Adrenal gland (tissue), 12 donors: ENCODE measurements around the gene IL20. TPM values are rescaled to one million over a fixed set of nuclear protein-coding genes. Genes with fewer than 3 reads are reported as not detected.

Source experiments
- DNase-seq, 7 donors: peaks; one replicate each; pipeline ENCODE4 v3.0.0-alpha.2; 2019 to 2020
- H3K27ac ChIP-seq, 5 donors: fragments of 200-600 bp; sonication (generic) in 4 of 5; 1 replicate in 3 of 5; 2 replicates in 2 of 5; pipeline versions ENCODE4 v1.5.1 to v1.8.0; 2016 to 2020; ENCODE audit warnings: mild to moderate bottlenecking in 1 of 5
- H3K27me3 ChIP-seq: fragments of 200-600 bp; 2 replicates; pipeline ENCODE4 v1.8.0; 2021
- H3K36me3 ChIP-seq, 2 donors: fragments of 200-600 bp; replicated peaks in 1 of 2; 1 replicate in 1 of 2; 2 replicates in 1 of 2; pipeline versions ENCODE4 v1.5.1 to v1.8.0; 2018 to 2022
- H3K4me1 ChIP-seq, 2 donors: fragments of 200-600 bp; replicated peaks in 1 of 2; 1 replicate in 1 of 2; 2 replicates in 1 of 2; pipeline versions ENCODE4 v1.5.1 to v1.8.0; 2018 to 2021
- H3K4me3 ChIP-seq, 4 donors: fragments of 200-600 bp; sonication (generic) in 3 of 4; one replicate each; pipeline ENCODE4 v1.5.1; 2016 to 2018
- H3K9me3 ChIP-seq, 3 donors: fragments of 200-600 bp; sonication (generic) in 1 of 3; replicated peaks in 1 of 3; 1 replicate in 2 of 3; 2 replicates in 1 of 3; pipeline versions ENCODE4 v1.5.1 to v1.8.0; 2016 to 2021
- CTCF ChIP-seq, 6 experiments: fragments of 450-650 bp in 4 of 6; fragments of 200-600 bp in 2 of 6; sonication (generic) in 1 of 6; IDR thresholded peaks; 1 replicate in 5 of 6; 2 replicates in 1 of 6; pipeline versions ENCODE4 v1.5.1 to v1.8.0; 2016 to 2021; ENCODE audit warnings: antibody characterized with exemption in 6 of 6, mild to moderate bottlenecking in 2 of 6, moderate library complexity in 1 of 6
- POLR2A ChIP-seq, 2 donors: fragments of 450-650 bp; IDR thresholded peaks; one replicate each; pipeline ENCODE4 v1.6.1; 2017; ENCODE audit warnings: antibody characterized with exemption in 2 of 2, mild to moderate bottlenecking in 2 of 2, moderate library complexity in 1 of 2
- WGBS, 4 donors: extraction: QIAGEN DNeasy Blood & Tissue Kit in 2 of 4; methylation state at CpG; one replicate each; pipeline versions ENCODE4 v1.1.5 to v1.1.7; 2013 to 2017; 5-methylcytosine and 5-hydroxymethylcytosine counted together
- intact Hi-C, 2 donors: fragments of 100-400 bp; cut with DNase I; formaldehyde crosslinking; loops; one replicate each; pipeline versions ENCODE4 v1.14.1 to v1.15.0; 2022 to 2023
- polyA plus RNA-seq, 3 donors: library from polyadenylated mRNA; stranded (reverse); fragments of 200-250 nt in 2 of 3; fragments of 350-450 nt in 1 of 3; fragmentation: Illumina TruSeq in 1 of 3; extraction: RNeasy Lipid Tissue Mini Kit (QIAGEN cat#74804) in 1 of 3; gene quantifications; one replicate each; pipeline ENCODE4 v1.2.3, GENCODE V29; 2013 to 2014
- total RNA-seq, 9 donors: library from RNA; depleted of rRNA in 4 of 9; stranded (reverse); fragments of >200 nt in 4 of 9; fragments of 120-200 nt in 1 of 9; fragmentation: NEBNext Ultra II Directional in 1 of 9; extraction: Animal tissue kit (Norgen Biotek cat#: 25700) in 1 of 9; gene quantifications; one replicate each; pipeline versions ENCODE4 v1.1.0 to v1.2.4, GENCODE V29; 2013 to 2023
- donor health status: healthy with polysubstance abuse.
- donor health status: Bipolar disorder and iron deficiency.
- donor health status: DM: yes; HTN: yes; CAD: no.
- donor health status: DM: no; HTN: no; CAD: no.
- donor health status: DM: no; HTN: no; CAD: no.
- donor health status: DM: yes; HTN: yes; CAD: no.

The IL20 gene
- total and polyA plus RNA-seq, 12 donors, result 0.13 to 0.53 (median 0.41) TPM; not detected in 9

GRCh38 chr1:206900149-206900548 is 34.7 kb downstream of the IL20 start:
- 84 to 92% (median 87%) methylated on average over 7 of the region's 7 CpGs for WGBS, 4 donors
- intact Hi-C loops, result loop anchor here in 1 of 2 donors (10.0 kb wide), 1 partner anchor 165 kb away; no protein-coding TSS in a partner anchor
- DNase-seq, result peak in 1 of 7 donors; percentile 27
- no peak for TF ChIP-seq CTCF (IDR thresholded peaks at IDR 0.05)
- no peak for TF ChIP-seq POLR2A (IDR thresholded peaks at IDR 0.05)
- Histone ChIP-seq H3K27me3 (no peaks in the 10 kb centered on the region), H3K4me1 (no peaks in the 10 kb centered on the region), H3K36me3 (no peaks in the 10 kb centered on the region), H3K27ac (no peak overlapping the region), H3K4me3 (no peak overlapping the region), H3K9me3 (no peaks in the 10 kb centered on the region)

- intact Hi-C loops, result loop anchor here in 1 of 2 donors (10.0 kb wide), 1 partner anchor 167 kb away; no protein-coding TSS in a partner anchor
- Histone ChIP-seq H3K4me3 (no peak overlapping the region), H3K9me3 (no peaks in the 10 kb centered on the region), H3K4me1 (no peaks in the 10 kb centered on the region), H3K36me3 (no peaks in the 10 kb centered on the region), H3K27ac (no peak overlapping the region), H3K27me3 (no peaks in the 10 kb centered on the region)
- TF ChIP-seq CTCF (IDR thresholded peaks at IDR 0.05) (no peak), POLR2A (IDR thresholded peaks at IDR 0.05) (no peak)
- WGBS, 4 donors, result 82 to 85% (median 84%) methylated on average over 6 of the region's 6 CpGs
- peak in 1 of 7 donors; percentile 30 for DNase-seq
Measured at GRCh38 chr1:206901944-206902343, 36.5 kb downstream of the IL20 start.

- H3K9me3 ChIP-seq, result no peaks in the 10 kb centered on the region
- no peak overlapping the region for H3K27ac ChIP-seq
- no peak for DNase-seq
- no peaks in the 10 kb centered on the region for H3K36me3 ChIP-seq
- intact Hi-C loops, result loop anchor here in 1 of 2 donors (10.0 kb wide), 1 partner anchor 168 kb away; no protein-coding TSS in a partner anchor
- 57 to 82% (median 70%) methylated on average over 1 of the region's 1 CpG for WGBS, 4 donors
- H3K4me3 ChIP-seq, result no peak overlapping the region
- no peaks in the 10 kb centered on the region for H3K4me1 ChIP-seq
- no peaks in the 10 kb centered on the region for H3K27me3 ChIP-seq
- TF ChIP-seq POLR2A (IDR thresholded peaks at IDR 0.05), result no peak
- no peak for TF ChIP-seq CTCF (IDR thresholded peaks at IDR 0.05)
Measured at GRCh38 chr1:206902702-206903101, 37.3 kb downstream of the IL20 start.

- peaks cover 0 to under 1% of the 10 kb centered on the region in 2 donors for H3K4me1 ChIP-seq
- no peak overlapping the region for H3K4me3 ChIP-seq
- DNase-seq, result no peak
- peaks cover 3% of the 10 kb centered on the region for H3K27me3 ChIP-seq
- no peaks in the 10 kb centered on the region for H3K36me3 ChIP-seq
- no peak overlapping the region for H3K27ac ChIP-seq
- H3K9me3 ChIP-seq, result no peaks in the 10 kb centered on the region
- no peak for TF ChIP-seq CTCF (IDR thresholded peaks at IDR 0.05)
- no peak for TF ChIP-seq POLR2A (IDR thresholded peaks at IDR 0.05)
- intact Hi-C loops, result loop anchor here in 1 of 2 donors (10.0 kb wide), 1 partner anchor 169 kb away; no protein-coding TSS in a partner anchor
- 50 to 70% (median 67%) methylated on average over 2 of the region's 2 CpGs for WGBS, 4 donors
Measured at GRCh38 chr1:206903687-206904086, 38.3 kb downstream of the IL20 start.
